Naive thymus-derived CD4-positive, alpha-beta T cell (primary cell): Measurements from ENCODE around the gene PHF20. TPM values are rescaled to one million over a fixed set of nuclear protein-coding genes. Genes with fewer than 3 reads are reported as not detected.
"Not testable (repeated sequence)": the region's sequence is repeated elsewhere in the genome, so short reads cannot be mapped to it uniquely, and the experiment has no call there.

ENCODE experiments used
- ATAC-seq: fragments of 150-1000 bp; cut with Tn5 transposase; 2 replicates; pipeline ENCODE4 v1.10.0; 2021; ENCODE audit warnings: mild to moderate bottlenecking, moderate library complexity
- CTCF ChIA-PET: fragments of 350-600 bp; sonication (Branson Sonifier 250); formaldehyde crosslinking; loops from one replicate; lab custom pipeline; 2021; ENCODE audit warnings: antibody characterized with exemption; lab: Charles Lee
- POLR2A ChIA-PET: fragments of 350-600 bp; sonication (Branson Sonifier 250); formaldehyde crosslinking; loops from one replicate; lab custom pipeline; 2021; ENCODE audit warnings: antibody characterized with exemption, inconsistent platforms; lab: Charles Lee
- DNase-seq, 9 donors: peaks; one replicate each; pipeline versions ENCODE4 v3.0.0 to v3.0.0-alpha.2; 2020 to 2022; ENCODE audit warnings: mixed read lengths in 1 of 9
- H3K27ac ChIP-seq: one replicate; pipeline ENCODE4 v1.7.0; 2013; ENCODE audit warnings: mild to moderate bottlenecking, low read depth, low read length, moderate library complexity
- H3K27me3 ChIP-seq, 2 donors: one replicate each; pipeline ENCODE4 v1.7.0; 2013; ENCODE audit warnings: low read length in 2 of 2, mild to moderate bottlenecking in 2 of 2, moderate library complexity in 2 of 2; ENCODE audit not compliant: control insufficient read depth in 2 of 2, insufficient read depth in 2 of 2
- H3K36me3 ChIP-seq, 3 experiments: 1 replicate in 2 of 3; 2 replicates in 1 of 3; pipeline ENCODE4 v1.7.0; 2013; ENCODE audit warnings: low read length in 3 of 3, mild to moderate bottlenecking in 3 of 3, moderate library complexity in 1 of 3; ENCODE audit not compliant: insufficient read depth in 3 of 3, control insufficient read depth in 2 of 3
- H3K4me1 ChIP-seq, 2 donors: one replicate each; pipeline ENCODE4 v1.7.0; 2013; ENCODE audit warnings: low read length in 2 of 2, mild to moderate bottlenecking in 2 of 2, moderate library complexity in 1 of 2; ENCODE audit not compliant: control insufficient read depth in 2 of 2, insufficient read depth in 2 of 2
- H3K4me3 ChIP-seq: 2 replicates; pipeline ENCODE4 v1.7.0; 2013; ENCODE audit warnings: mild to moderate bottlenecking, low read length
- H3K9me3 ChIP-seq, 3 experiments: 1 replicate in 2 of 3; 2 replicates in 1 of 3; pipeline ENCODE4 v1.7.0; 2013; ENCODE audit warnings: low read length in 3 of 3; ENCODE audit not compliant: control insufficient read depth in 2 of 3
- H3K27ac Mint-ChIP-seq, 9 donors: one replicate each; pipeline ENCODE4 v1.8.0; 2020 to 2022; ENCODE audit warnings: mixed read lengths in 9 of 9, mild to moderate bottlenecking in 8 of 9, moderate library complexity in 5 of 9, inconsistent platforms in 2 of 9
- H3K27me3 Mint-ChIP-seq, 5 donors: one replicate each; pipeline ENCODE4 v1.8.0; 2021 to 2022; ENCODE audit warnings: mixed read lengths in 5 of 5, mild to moderate bottlenecking in 1 of 5
- H3K36me3 Mint-ChIP-seq, 5 donors: one replicate each; pipeline ENCODE4 v1.8.0; 2020 to 2022; ENCODE audit warnings: mixed read lengths in 5 of 5, mild to moderate bottlenecking in 3 of 5, inconsistent platforms in 1 of 5
- H3K4me1 Mint-ChIP-seq, 7 donors: one replicate each; pipeline ENCODE4 v1.8.0; 2020 to 2022; ENCODE audit warnings: mixed read lengths in 7 of 7, mild to moderate bottlenecking in 3 of 7, inconsistent platforms in 1 of 7
- H3K4me3 Mint-ChIP-seq, 10 donors: one replicate each; pipeline ENCODE4 v1.8.0; 2020 to 2022; ENCODE audit warnings: mild to moderate bottlenecking in 10 of 10, mixed read lengths in 10 of 10, moderate library complexity in 6 of 10, inconsistent platforms in 2 of 10
- H3K9me3 Mint-ChIP-seq, 11 donors: one replicate each; pipeline ENCODE4 v1.8.0; 2020 to 2022; ENCODE audit warnings: mixed read lengths in 11 of 11, mild to moderate bottlenecking in 4 of 11, inconsistent platforms in 1 of 11, moderate library complexity in 1 of 11
- intact Hi-C, 2 donors: fragments of 100-400 bp; cut with micrococcal nuclease; formaldehyde crosslinking; loops; one replicate each; pipeline ENCODE4 v1.15.1; 2023
- polyA plus RNA-seq, 2 donors: library from polyadenylated mRNA; unstranded; fragments of 300-500 nt; fragmentation: Illumina TruSeq; gene quantifications; one replicate each; pipeline ENCODE4 v1.2.3, GENCODE V29; 2021
- total RNA-seq, 6 experiments: library from RNA in 5 of 6; stranded (reverse) in 5 of 6; gene quantifications; 1 replicate in 5 of 6; 2 replicates in 1 of 6; pipeline ENCODE4 v1.2.3 and lab custom pipeline; 2021 to 2026

PHF20 gene
- total and polyA plus RNA-seq, 7 experiments from 2014 or later = 57.5 to 157 (median 99.9) TPM

GRCh38 chr20:35959291-35959690 lies 187.5 kb downstream of the PHF20 start:
- intact Hi-C loops = loop anchor here in 1 of 2 donors (10.0 kb wide), 4 partner anchors 506 to 1134 kb away; partner anchors contain the start of genes DSN1, NCOA6 and TRPC4AP
- H3K4me3 Mint-ChIP-seq, H3K36me3 ChIP-seq, H3K27me3 ChIP-seq, ATAC-seq, H3K4me3 ChIP-seq, H3K9me3 ChIP-seq, H3K36me3 Mint-ChIP-seq, H3K4me1 ChIP-seq, POLR2A ChIA-PET, DNase-seq, H3K27ac ChIP-seq, H3K9me3 Mint-ChIP-seq, CTCF ChIA-PET, H3K27ac Mint-ChIP-seq: not testable (repeated sequence)
- Mint-ChIP-seq H3K27me3 (peaks cover 0 to 22% (median 0%) of the 10 kb centered on the region in 5 donors), H3K4me1 (peaks cover 0 to 18% (median 5%) of the 10 kb centered on the region in 7 donors)

GRCh38 chr20:35963878-35964277 lies 192.1 kb downstream of the PHF20 start:
- peaks cover 0 to 4% (median 0%) of the 10 kb centered on the region in 5 donors for H3K36me3 Mint-ChIP-seq
- H3K27me3 ChIP-seq = no peaks in the 10 kb centered on the region
- intact Hi-C loops = no loop called here
- no peak overlapping the region for H3K4me3 Mint-ChIP-seq
- H3K4me3 ChIP-seq = no peak overlapping the region
- H3K9me3 Mint-ChIP-seq = peaks cover 0 to 8% (median 0%) of the 10 kb centered on the region in 11 donors
- H3K4me1 Mint-ChIP-seq = peaks cover 2 to 11% (median 5%) of the 10 kb centered on the region in 7 donors
- no peaks in the 10 kb centered on the region for H3K9me3 ChIP-seq
- no peak overlapping the region for H3K27ac Mint-ChIP-seq
- no peak overlapping the region for H3K27ac ChIP-seq
- no peaks in the 10 kb centered on the region for H3K4me1 ChIP-seq
- ATAC-seq (no peak), DNase-seq (no peak)
- ChIA-PET CTCF (no interaction called here), POLR2A (interaction anchor here (2.6 kb wide), 1 partner anchor 10 kb away, joined by 10 read pairs; the partner anchor contains the start of gene SCAND1)
- no peaks in the 10 kb centered on the region for H3K36me3 ChIP-seq
- H3K27me3 Mint-ChIP-seq = peaks cover 0 to 29% (median 0%) of the 10 kb centered on the region in 5 donors

- H3K36me3 ChIP-seq = no peaks in the 10 kb centered on the region
- H3K9me3 ChIP-seq = no peaks in the 10 kb centered on the region
- Mint-ChIP-seq H3K27me3 (peaks cover 0 to 12% (median 0%) of the 10 kb centered on the region in 5 donors), H3K27ac (no peak within 1 kb of the TSS), H3K4me1 (peaks cover 2 to 6% (median 5%) of the 10 kb centered on the region in 7 donors), H3K4me3 (no peak within 1 kb of the TSS), H3K36me3 (no peaks in the 10 kb centered on the region), H3K9me3 (no peaks in the 10 kb centered on the region)
- no peak within 1 kb of the TSS for H3K27ac ChIP-seq
- H3K4me1 ChIP-seq = no peaks in the 10 kb centered on the region
- no peaks in the 10 kb centered on the region for H3K27me3 ChIP-seq
- CTCF ChIA-PET = no interaction called here
- no peak within 1 kb of the TSS for H3K4me3 ChIP-seq
- ATAC-seq (no peak), DNase-seq (no peak)
- intact Hi-C loops = no loop called here
- POLR2A ChIA-PET = interaction anchor here (1.3 kb wide), 1 partner anchor 14 kb away, joined by 3 read pairs; the partner anchor contains the start of gene SCAND1
Measured at GRCh38 chr20:35967979-35968640, 196.3 kb downstream of the PHF20 start, which contains the start of gene CNBD2. Gene CNBD2 (plus strand): TSS chr20:35968590. CDS start chr20:35968763, 173 bp downstream.

- Mint-ChIP-seq H3K27me3 (peaks cover 0 to 12% (median 0%) of the 10 kb centered on the region in 5 donors), H3K4me1 (peaks cover 2 to 6% (median 5%) of the 10 kb centered on the region in 7 donors), H3K9me3 (no peaks in the 10 kb centered on the region), H3K4me3 (no peak overlapping the region), H3K36me3 (no peaks in the 10 kb centered on the region), H3K27ac (no peak overlapping the region)
- ATAC-seq = no peak
- H3K27ac ChIP-seq = no peak overlapping the region
- no peaks in the 10 kb centered on the region for H3K9me3 ChIP-seq
- intact Hi-C loops = no loop called here
- no peaks in the 10 kb centered on the region for H3K27me3 ChIP-seq
- no peaks in the 10 kb centered on the region for H3K4me1 ChIP-seq
- no peak overlapping the region for H3K4me3 ChIP-seq
- no peak for DNase-seq
- H3K36me3 ChIP-seq = no peaks in the 10 kb centered on the region
- CTCF ChIA-PET = no interaction called here
- POLR2A ChIA-PET = interaction anchor here (1.3 kb wide), 1 partner anchor 15 kb away, joined by 3 read pairs; the partner anchor contains the start of gene SCAND1
Measured at GRCh38 chr20:35968930-35969329, 197.1 kb downstream of the PHF20 start.

GRCh38 chr20:35971981-35972380 lies 200.2 kb downstream of the PHF20 start:
- no peaks in the 10 kb centered on the region for H3K9me3 ChIP-seq
- H3K27ac Mint-ChIP-seq = no peak overlapping the region
- H3K4me3 Mint-ChIP-seq = no peak overlapping the region
- DNase-seq (no peak), ATAC-seq (no peak)
- H3K4me1 ChIP-seq = no peaks in the 10 kb centered on the region
- peaks cover 0 to under 1% (median 0%) of the 10 kb centered on the region in 7 donors for H3K4me1 Mint-ChIP-seq
- POLR2A ChIA-PET = no interaction called here
- intact Hi-C loops = no loop called here
- no peaks in the 10 kb centered on the region for H3K36me3 ChIP-seq
- H3K27me3 Mint-ChIP-seq = peaks cover 0 to 15% (median 0%) of the 10 kb centered on the region in 5 donors
- no peaks in the 10 kb centered on the region for H3K36me3 Mint-ChIP-seq
- no peak overlapping the region for H3K4me3 ChIP-seq
- no peaks in the 10 kb centered on the region for H3K27me3 ChIP-seq
- CTCF ChIA-PET = no interaction called here
- no peaks in the 10 kb centered on the region for H3K9me3 Mint-ChIP-seq
- H3K27ac ChIP-seq = no peak overlapping the region

GRCh38 chr20:35972462-35972861 lies 200.6 kb downstream of the PHF20 start:
- no peak for ATAC-seq
- Mint-ChIP-seq H3K4me3 (no peak overlapping the region), H3K27ac (no peak overlapping the region), H3K4me1 (no peaks in the 10 kb centered on the region), H3K36me3 (no peaks in the 10 kb centered on the region), H3K27me3 (peaks cover 0 to 16% (median 0%) of the 10 kb centered on the region in 5 donors), H3K9me3 (no peaks in the 10 kb centered on the region)
- no peaks in the 10 kb centered on the region for H3K27me3 ChIP-seq
- POLR2A ChIA-PET = no interaction called here
- intact Hi-C loops = no loop called here
- no peaks in the 10 kb centered on the region for H3K36me3 ChIP-seq
- DNase-seq = no peak
- CTCF ChIA-PET = no interaction called here
- no peak overlapping the region for H3K27ac ChIP-seq
- no peaks in the 10 kb centered on the region for H3K4me1 ChIP-seq
- H3K9me3 ChIP-seq = no peaks in the 10 kb centered on the region
- no peak overlapping the region for H3K4me3 ChIP-seq
